HepG2 (cell line): ENCODE measurements around the gene ICOS. TPM values are rescaled to one million over a fixed set of nuclear protein-coding genes. Genes with fewer than 3 reads are reported as not detected.

Source experiments
- ATAC-seq: fragments of 200-7000 bp; cut with Tn5 transposase; 3 replicates; pipeline ENCODE4 v1.9.1; 2020; ENCODE audit warnings: mild to moderate bottlenecking, moderate library complexity
- BruUV-seq: library from RNA; stranded (reverse); fragments of 400-500 nt; replicated peaks from 2 replicates; lab custom pipeline; 2021; lab: Mats Ljungman, UMichigan
- CTCF ChIA-PET: fragments of 300-600 bp; formaldehyde crosslinking; extraction: SDS; loops from one replicate; lab custom pipeline; 2021; ENCODE audit warnings: low total read pairs, inconsistent platforms, low intra/inter-chr PET ratio; lab: Yijun Ruan, JAX
- POLR2A ChIA-PET: fragments of 350-600 bp; sonication (Branson Sonifier 250); formaldehyde crosslinking; loops from one replicate; lab custom pipeline; 2020; ENCODE audit warnings: antibody characterized with exemption, inconsistent platforms; lab: Yijun Ruan, JAX
- DNase-seq: peaks from one replicate; pipeline ENCODE4 v3.0.0-alpha.2; 2015; ENCODE audit warnings: low spot score
- FAIRE-seq: peaks from 3 replicates; lab custom pipeline; 2011; peaks lifted over from hg19 to GRCh38; lab: Jason Lieb, UNC
- H2AFZ ChIP-seq: one replicate; pipeline ENCODE4 v1.6.1; 2011; ENCODE audit warnings: low read length, inconsistent platforms
- H3K27ac ChIP-seq: fragments of 300-600 bp; 3 replicates; pipeline ENCODE4 v1.8.0; 2011; ENCODE audit warnings: mixed run types, mild to moderate bottlenecking, mixed read lengths, low read length, inconsistent platforms; ENCODE audit not compliant: insufficient read depth; ENCODE audit errors: extremely low read length
- H3K27me3 ChIP-seq, 2 experiments: fragments of 200-600 bp in 1 of 2; 2 replicates in 1 of 2; 3 replicates in 1 of 2; pipeline versions ENCODE4 v1.6.0 to v1.8.0; 2011; ENCODE audit warnings: low read length in 2 of 2, mild to moderate bottlenecking in 2 of 2, moderate library complexity in 2 of 2, inconsistent platforms in 1 of 2; ENCODE audit not compliant: insufficient read depth in 2 of 2, control insufficient read depth in 1 of 2
- H3K36me3 ChIP-seq, 2 experiments: fragments of 200-600 bp in 1 of 2; replicated peaks in 1 of 2; 2 replicates in 1 of 2; 3 replicates in 1 of 2; pipeline versions ENCODE4 v1.5.1 to v1.8.0; 2011; ENCODE audit warnings: low read length in 2 of 2, inconsistent platforms in 1 of 2; ENCODE audit not compliant: insufficient read depth in 2 of 2, control insufficient read depth in 1 of 2
- H3K4me1 ChIP-seq: 2 replicates; pipeline ENCODE4 v1.5.1; 2012; ENCODE audit warnings: low read length, inconsistent platforms; ENCODE audit not compliant: insufficient read depth
- H3K4me2 ChIP-seq: 2 replicates; pipeline ENCODE4 v1.6.0; 2011; ENCODE audit warnings: low read depth, low read length, inconsistent platforms
- H3K4me3 ChIP-seq, 3 experiments: fragments of 200-600 bp in 1 of 3; sonication (generic), shearing (Covaris generic) in 1 of 3; replicated peaks in 1 of 3; 2 replicates each; pipeline ENCODE4 v1.5.1; 2011 to 2016; ENCODE audit warnings: low read length in 3 of 3, inconsistent platforms in 2 of 3, low read depth in 2 of 3, mild to moderate bottlenecking in 2 of 3, control low read depth in 1 of 3, mixed read lengths in 1 of 3; ENCODE audit not compliant: insufficient read depth in 1 of 3
- H3K79me2 ChIP-seq: one replicate; pipeline ENCODE4 v1.6.1; 2011; ENCODE audit warnings: low read length, inconsistent platforms; ENCODE audit not compliant: insufficient read depth
- H3K9ac ChIP-seq: 2 replicates; pipeline ENCODE4 v1.6.0; 2011; ENCODE audit warnings: mild to moderate bottlenecking, low read depth, low read length, inconsistent platforms; ENCODE audit not compliant: insufficient read depth
- H3K9me3 ChIP-seq: 2 replicates; pipeline ENCODE4 v1.5.1; 2012; ENCODE audit warnings: mild to moderate bottlenecking, low read length
- H4K20me1 ChIP-seq: 2 replicates; pipeline ENCODE4 v1.6.0; 2011; ENCODE audit warnings: inconsistent platforms, mild to moderate bottlenecking, low read length, moderate library complexity; ENCODE audit not compliant: insufficient read depth
- ARID2 ChIP-seq: sonication (generic); formaldehyde crosslinking; IDR thresholded peaks from 2 replicates; pipeline ENCODE4 v1.8.1; 2022; ENCODE audit warnings: mild to moderate bottlenecking, missing genetic modification reagents, borderline replicate concordance
- FOXA1 ChIP-seq, 2 experiments: fragments of 450-650 bp in 1 of 2; sonication (generic) in 1 of 2; formaldehyde crosslinking in 1 of 2; IDR thresholded peaks; 2 replicates each; pipeline versions ENCODE4 v1.4.0 to v1.6.1; 2016 to 2020; ENCODE audit warnings: missing genetic modification reagents in 1 of 2
- JUN ChIP-seq: sonication (generic); formaldehyde crosslinking; IDR thresholded peaks from 2 replicates; pipeline ENCODE4 v1.4.0; 2020; ENCODE audit warnings: mild to moderate bottlenecking, missing genetic modification reagents
- MLLT10 ChIP-seq: sonication (generic); formaldehyde crosslinking; IDR thresholded peaks from 2 replicates; pipeline ENCODE4 v1.4.0; 2020; ENCODE audit warnings: missing genetic modification reagents
- MLXIP ChIP-seq: sonication (generic); formaldehyde crosslinking; IDR thresholded peaks from 2 replicates; pipeline ENCODE4 v1.9.0; 2021; ENCODE audit warnings: missing genetic modification reagents, borderline replicate concordance
- NR2C2 ChIP-seq: sonication (generic); formaldehyde crosslinking; IDR thresholded peaks from 2 replicates; pipeline ENCODE4 v1.4.0; 2020; ENCODE audit warnings: missing genetic modification reagents, mild to moderate bottlenecking, moderate library complexity, borderline replicate concordance
- RBM39 ChIP-seq: fragments of 200-400 bp; formaldehyde crosslinking; IDR thresholded peaks from one replicate; pipeline ENCODE4 v1.6.1; 2018; ENCODE audit warnings: antibody characterized with exemption, mild to moderate bottlenecking, low read depth, low read length; ENCODE audit not compliant: poor library complexity, severe bottlenecking
- SAFB2 ChIP-seq: sonication (generic); formaldehyde crosslinking; IDR thresholded peaks from 2 replicates; pipeline ENCODE4 v1.5.1; 2020; ENCODE audit warnings: missing genetic modification reagents, low read depth, mild to moderate bottlenecking, borderline replicate concordance
- SCMH1 ChIP-seq: sonication (generic); formaldehyde crosslinking; IDR thresholded peaks from 2 replicates; pipeline ENCODE4 v1.9.0; 2021; ENCODE audit warnings: missing genetic modification reagents, mild to moderate bottlenecking, borderline replicate concordance
- TP53 ChIP-seq: sonication (generic); formaldehyde crosslinking; conservative IDR thresholded peaks from 2 replicates; pipeline ENCODE4 v1.4.0; 2020; ENCODE audit warnings: missing genetic modification reagents
- TRIM24 ChIP-seq: sonication (generic); formaldehyde crosslinking; IDR thresholded peaks from 2 replicates; pipeline ENCODE4 v1.8.0; 2022; ENCODE audit warnings: mild to moderate bottlenecking, missing genetic modification reagents
- U2AF2 ChIP-seq: fragments of 200-400 bp; formaldehyde crosslinking; IDR thresholded peaks from 2 replicates; pipeline ENCODE4 v1.6.1; 2017; ENCODE audit warnings: low read depth, mild to moderate bottlenecking, low read length
- ZBTB25 ChIP-seq: IDR thresholded peaks from 2 replicates; pipeline ENCODE4 v1.6.1; 2018; ENCODE audit warnings: missing genetic modification reagents
- ZBTB46 ChIP-seq: sonication (generic); formaldehyde crosslinking; IDR thresholded peaks from 2 replicates; pipeline ENCODE4 v1.4.0; 2020; ENCODE audit warnings: mild to moderate bottlenecking, missing genetic modification reagents, borderline replicate concordance
- WGBS: methylation state at CpG from one replicate; pipeline ENCODE4 v1.1.6; 2017; ENCODE audit warnings: low lambda C conversion rate; 5-methylcytosine and 5-hydroxymethylcytosine counted together
- in situ Hi-C: cut with HindIII; loops from 2 replicates; pipeline ENCODE4 v1.10.0; 2017; ENCODE audit warnings: low pct_unique_long_range_greater_than_20kb; ENCODE audit not compliant: extremely low pct_ligation_motif_present
- intact Hi-C: fragments of 100-400 bp; cut with micrococcal nuclease; formaldehyde crosslinking; loops from one replicate; pipeline ENCODE4 v1.10.0; 2022; ENCODE audit not compliant: unreplicated experiment
- polyA plus RNA-seq, 8 experiments: library from polyadenylated mRNA; depleted of rRNA in 3 of 8; stranded (reverse) in 7 of 8; unstranded in 1 of 8; fragments of >200 nt; fragmentation: Illumina TruSeq in 4 of 8; extraction: Trizol in 4 of 8; gene quantifications; 2 replicates each; pipeline versions ENCODE4 v1.2.1 to v1.2.3, GENCODE V29; 2011 to 2016; ENCODE audit warnings: low read depth in 4 of 8, missing spikeins in 1 of 8, mixed read lengths in 1 of 8; ENCODE audit not compliant: insufficient read depth in 1 of 8
- total RNA-seq, 5 experiments: library from RNA; depleted of rRNA; stranded (reverse); fragments of >200 nt; fragmentation: Illumina TruSeq; extraction: Trizol; gene quantifications; 2 replicates each; pipeline ENCODE4 v1.2.3, GENCODE V29; 2016; ENCODE audit warnings: low read depth in 1 of 5

ICOS gene
- total and polyA plus RNA-seq, 2 of the 13 experiments (the other 11 are each of a cell fraction or from before 2014, with no cell fraction given), result not detected

- in situ Hi-C loops (loop anchor here (25.0 kb wide), 1 partner anchor 1071 kb away; no protein-coding TSS in a partner anchor), intact Hi-C loops (loop anchor here (5.0 to 10.0 kb wide), 2 partner anchors 91 to 1073 kb away; no protein-coding TSS in a partner anchor)
- H3K9ac ChIP-seq, result no peak overlapping the region
- H3K27me3 ChIP-seq, result no peaks in the 10 kb centered on the region
- H3K4me1 ChIP-seq, result peaks cover 14% of the 10 kb centered on the region; the same call in 1 of the 2 replicates
- no peaks in the 10 kb centered on the region for H3K79me2 ChIP-seq
- ChIA-PET CTCF (interaction anchor here (2.1 kb wide), 1 partner anchor 424 kb away, joined by 10 read pairs; no protein-coding TSS in a partner anchor), POLR2A (no interaction called here)
- 59% methylated on average over 6 of the region's 6 CpGs for WGBS
- H3K4me2 ChIP-seq, result no peak overlapping the region
- no peaks in the 10 kb centered on the region for H3K36me3 ChIP-seq
- H3K27ac ChIP-seq, result no peak overlapping the region
- no peak overlapping the region for H3K4me3 ChIP-seq
- FAIRE-seq, result no peak
- TF ChIP-seq SCMH1 (CRISPR knock-in tag) (no peak), ZBTB46 (CRISPR knock-in tag) (no peak), ZBTB25 (no peak), TP53 (no peak), ARID2 (no peak), RBM39 (no peak), U2AF2 (no peak), SAFB2 (CRISPR knock-in tag) (no peak), FOXA1 (IDR thresholded peaks at IDR 0.05) (no peak), FOXA1 (CRISPR knock-in tag; IDR thresholded peaks at IDR 0.05) (no peak), TRIM24 (no peak), MLLT10 (CRISPR knock-in tag) (no peak), MLXIP (CRISPR knock-in tag) (no peak), NR2C2 (CRISPR knock-in tag) (no peak), JUN (CRISPR knock-in tag) (no peak)
- TF ChIP-seq, all 625 proteins: peak for 0
- H3K9me3 ChIP-seq, result no peaks in the 10 kb centered on the region
- H2AFZ ChIP-seq, result no peak overlapping the region
- ATAC-seq (no peak), DNase-seq (no peak)
- BruUV-seq, result no TSS peak
- H4K20me1 ChIP-seq, result no peaks in the 10 kb centered on the region
These were observed 28.3 kb upstream of the ICOS start for GRCh38 chr2:203908066-203908796.
